HG02798 (cell line): Measurements from ENCODE around the gene CHTF8.
A peak's percentile ranks its signal among the peaks of the same experiment; 100 is the strongest.
"Not testable (repeated sequence)": the region's sequence is repeated elsewhere in the genome, so short reads cannot be mapped to it uniquely, and the experiment has no call there.

Experiments used
- ATAC-seq: cut with Tn5 transposase; IDR thresholded peaks from one replicate; pipeline ENCODE4 v1.9.1; 2021; ENCODE audit warnings: mild to moderate bottlenecking; ENCODE audit not compliant: unreplicated experiment, poor library complexity

The CHTF8 gene

GRCh38 chr16:69141014-69141413, 8.6 kb upstream of the CHTF8 start:
- ATAC-seq: no peak

- ATAC-seq: not testable (repeated sequence)
Observed at GRCh38 chr16:69139464-69139863, 7.1 kb upstream of the CHTF8 start.

GRCh38 chr16:69138608-69139007, 6.2 kb upstream of the CHTF8 start:
- no peak for ATAC-seq

- ATAC-seq: no peak
Observed at GRCh38 chr16:69133373-69133954, 1.1 kb upstream of the CHTF8 start.

- peak; percentile 50 for ATAC-seq
Observed at GRCh38 chr16:69131839-69132423, 457 bp downstream of the CHTF8 start.

GRCh38 chr16:69131167-69131838, 1.1 kb downstream of the CHTF8 start:
- no peak for ATAC-seq

- ATAC-seq: no peak
Observed at GRCh38 chr16:69130461-69130860, 1.9 kb downstream of the CHTF8 start.

- no peak for ATAC-seq
Observed at GRCh38 chr16:69127966-69128510, 4.3 kb downstream of the CHTF8 start.

- ATAC-seq: not testable (repeated sequence)
Observed at GRCh38 chr16:69126801-69127200, 5.6 kb downstream of the CHTF8 start.

GRCh38 chr16:69126221-69126620, 6.2 kb downstream of the CHTF8 start:
- ATAC-seq: no peak

GRCh38 chr16:69124961-69125360, 7.4 kb downstream of the CHTF8 start:
- not testable (repeated sequence) for ATAC-seq

- ATAC-seq: not testable (repeated sequence)
Observed at GRCh38 chr16:69124406-69124805, 8.0 kb downstream of the CHTF8 start.

- no peak for ATAC-seq
Observed at GRCh38 chr16:69123910-69124309, 8.5 kb downstream of the CHTF8 start.

GRCh38 chr16:69120096-69120664, 12.2 kb downstream of the CHTF8 start:
- ATAC-seq: no peak

- ATAC-seq: no peak
Observed at GRCh38 chr16:69119536-69119935, 12.9 kb downstream of the CHTF8 start.

- no peak for ATAC-seq
Observed at GRCh38 chr16:69118994-69119393, 13.4 kb downstream of the CHTF8 start.

GRCh38 chr16:69118468-69118867, 13.9 kb downstream of the CHTF8 start:
- ATAC-seq: no peak

- no peak for ATAC-seq
Observed at GRCh38 chr16:69116906-69117305, 15.5 kb downstream of the CHTF8 start.

- no peak for ATAC-seq
Observed at GRCh38 chr16:69116256-69116875, 16.0 kb downstream of the CHTF8 start.

- ATAC-seq: no peak
Observed at GRCh38 chr16:69115837-69116236, 16.6 kb downstream of the CHTF8 start.

GRCh38 chr16:69115361-69115760, 17.0 kb downstream of the CHTF8 start:
- ATAC-seq: no peak
